Measurements from ENCODE around the gene ADPRHL1.

ADPRHL1 gene

DNA sequence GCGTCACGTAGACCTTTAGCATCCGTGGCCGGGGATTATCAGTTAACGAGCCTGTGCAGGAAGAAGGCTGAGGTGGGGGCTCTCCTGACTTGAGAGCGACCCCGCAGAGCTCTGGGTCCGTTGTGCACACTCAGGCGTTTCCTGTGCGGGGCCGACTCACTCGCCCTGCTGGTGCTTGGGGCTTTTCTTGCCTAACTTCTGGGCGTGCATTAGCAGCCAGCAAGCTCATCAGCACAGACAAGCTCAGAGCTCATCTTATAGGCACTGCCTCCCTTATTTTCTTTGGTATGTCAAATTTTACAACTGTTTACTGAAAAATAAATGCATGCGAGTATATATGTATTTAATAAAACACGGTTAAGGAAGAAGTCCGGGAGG lies 23.7 kb downstream of the ADPRHL1 start:
- H3K4me1 ChIP-seq, result peaks cover 28 to 95% (median 85%) of the 10 kb centered on the region in 10 experiments
- H3K9ac ChIP-seq, result peak overlapping the region in 1 of 11 experiments; percentile 73; a peak in 2 of 22 replicates
- H3K4me2 ChIP-seq, result peak overlapping the region in 9 of 11 experiments; percentile 24 to 98 (median 92); a peak in 18 of 22 replicates
- TF ChIP-seq Cebpa-rat (IDR thresholded peaks at IDR 0.05), result no peak
- H3K4me3 ChIP-seq, result no peak overlapping the region
- H3K27me3 ChIP-seq, result peaks cover 0 to 61% (median 0%) of the 10 kb centered on the region in 11 experiments; a peak in 7 of 22 replicates
- H3K36me3 ChIP-seq, result no peaks in the 10 kb centered on the region
- no peaks in the 10 kb centered on the region; a peak in 1 of 22 replicates for H4K20me1 ChIP-seq
- H3K27ac ChIP-seq, result peak overlapping the region in 2 of 11 experiments; percentile 79; a peak in 2 of 22 replicates
- H3K9me3 ChIP-seq (replicated peaks in 1 of 11), result no peaks in the 10 kb centered on the region

DNA sequence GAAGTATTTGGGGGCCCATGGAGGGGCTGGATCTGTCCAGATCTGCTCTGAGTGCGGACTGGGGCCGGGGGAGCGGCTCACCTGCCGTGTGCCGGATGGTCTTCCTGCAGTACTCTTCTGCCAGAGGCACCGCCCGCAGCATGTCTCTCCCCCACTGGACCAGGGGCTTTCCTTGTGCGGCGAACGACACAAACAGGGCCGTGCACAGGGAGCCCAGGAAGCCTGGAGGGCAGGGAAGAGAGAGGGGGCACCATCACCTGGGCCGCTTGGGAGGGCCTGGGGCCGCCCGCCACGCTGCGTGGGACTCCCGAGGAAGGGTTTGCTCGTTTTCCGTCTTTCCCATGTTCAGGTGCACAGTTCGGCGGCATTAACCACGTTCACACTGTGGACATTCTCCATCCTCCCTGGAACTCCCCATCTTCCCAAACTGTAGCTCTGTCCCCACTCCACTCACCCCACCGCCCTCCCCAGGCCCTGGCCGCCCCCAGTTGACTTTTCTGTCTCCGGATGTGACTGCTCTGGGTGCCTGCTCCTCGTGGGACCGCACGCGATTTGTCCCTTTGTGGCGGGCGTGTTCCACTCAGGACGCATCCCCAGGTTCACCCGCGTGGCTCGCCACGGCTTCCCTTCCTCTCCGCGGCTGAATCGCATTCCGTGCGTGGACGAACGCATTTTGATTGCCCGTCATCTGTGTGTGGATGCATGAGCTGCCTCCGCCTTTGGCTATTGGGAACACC lies 24.2 kb downstream of the ADPRHL1 start:
- no peaks in the 10 kb centered on the region for H3K9me3 ChIP-seq (replicated peaks in 1 of 11)
- TF ChIP-seq Cebpa-rat (IDR thresholded peaks at IDR 0.05), result no peak
- H4K20me1 ChIP-seq, result no peaks in the 10 kb centered on the region; a peak in 1 of 22 replicates
- no peaks in the 10 kb centered on the region for H3K36me3 ChIP-seq
- no peak overlapping the region for H3K4me3 ChIP-seq
- peak overlapping the region in 3 of 11 experiments; percentile 52 to 79 (median 79); a peak in 5 of 22 replicates for H3K27ac ChIP-seq
- H3K27me3 ChIP-seq, result peaks cover 0 to 64% (median 0%) of the 10 kb centered on the region in 11 experiments; a peak in 8 of 22 replicates
- H3K4me2 ChIP-seq, result peak overlapping the region in 9 of 11 experiments; percentile 75 to 98 (median 92); a peak in 18 of 22 replicates
- H3K9ac ChIP-seq, result peak overlapping the region in 3 of 11 experiments; percentile 38 to 76 (median 73); a peak in 3 of 22 replicates
- H3K4me1 ChIP-seq, result peaks cover 28 to 96% (median 87%) of the 10 kb centered on the region in 10 experiments

DNA sequence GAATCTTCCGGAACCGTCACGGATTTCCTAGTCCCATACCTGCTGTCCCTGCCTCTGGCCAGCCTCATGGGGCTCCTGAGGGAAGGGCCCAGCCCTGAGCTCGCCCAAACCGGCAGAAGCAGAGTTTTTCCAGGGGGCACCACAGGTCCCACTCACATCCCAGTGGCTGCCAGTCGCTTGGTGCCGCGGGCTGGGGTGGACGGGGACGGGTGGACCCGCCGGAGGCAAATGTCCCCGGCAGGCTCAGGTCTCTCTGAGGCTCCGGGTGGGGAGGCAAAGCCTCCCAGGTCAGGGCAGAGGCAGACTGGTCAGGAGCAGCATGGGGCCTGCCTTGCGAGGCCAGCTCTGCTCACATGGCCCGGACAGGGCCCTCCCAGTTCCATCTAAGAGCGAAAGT lies 24.8 kb downstream of the ADPRHL1 start:
- H3K36me3 ChIP-seq, result no peaks in the 10 kb centered on the region
- no peak for TF ChIP-seq Cebpa-rat (IDR thresholded peaks at IDR 0.05)
- H3K27me3 ChIP-seq, result peaks cover 0 to 65% (median 0%) of the 10 kb centered on the region in 11 experiments; a peak in 8 of 22 replicates
- peak overlapping the region in 10 of 11 experiments; percentile 6 to 98 (median 91); a peak in 18 of 22 replicates for H3K4me2 ChIP-seq
- H3K9ac ChIP-seq, result peak overlapping the region in 4 of 11 experiments; percentile 11 to 76 (median 56); a peak in 7 of 22 replicates
- peaks cover 28 to 96% (median 88%) of the 10 kb centered on the region in 10 experiments for H3K4me1 ChIP-seq
- peak overlapping the region in 3 of 11 experiments; percentile 52 to 79 (median 79); a peak in 5 of 22 replicates for H3K27ac ChIP-seq
- 0 out of 22 replicates have a peak, but pooled peaks cover 0 to 2% (median 0%) of the 10 kb centered on the region in 11 experiments for H4K20me1 ChIP-seq
- H3K9me3 ChIP-seq (replicated peaks in 1 of 11), result no peaks in the 10 kb centered on the region
- no peak overlapping the region for H3K4me3 ChIP-seq

DNA sequence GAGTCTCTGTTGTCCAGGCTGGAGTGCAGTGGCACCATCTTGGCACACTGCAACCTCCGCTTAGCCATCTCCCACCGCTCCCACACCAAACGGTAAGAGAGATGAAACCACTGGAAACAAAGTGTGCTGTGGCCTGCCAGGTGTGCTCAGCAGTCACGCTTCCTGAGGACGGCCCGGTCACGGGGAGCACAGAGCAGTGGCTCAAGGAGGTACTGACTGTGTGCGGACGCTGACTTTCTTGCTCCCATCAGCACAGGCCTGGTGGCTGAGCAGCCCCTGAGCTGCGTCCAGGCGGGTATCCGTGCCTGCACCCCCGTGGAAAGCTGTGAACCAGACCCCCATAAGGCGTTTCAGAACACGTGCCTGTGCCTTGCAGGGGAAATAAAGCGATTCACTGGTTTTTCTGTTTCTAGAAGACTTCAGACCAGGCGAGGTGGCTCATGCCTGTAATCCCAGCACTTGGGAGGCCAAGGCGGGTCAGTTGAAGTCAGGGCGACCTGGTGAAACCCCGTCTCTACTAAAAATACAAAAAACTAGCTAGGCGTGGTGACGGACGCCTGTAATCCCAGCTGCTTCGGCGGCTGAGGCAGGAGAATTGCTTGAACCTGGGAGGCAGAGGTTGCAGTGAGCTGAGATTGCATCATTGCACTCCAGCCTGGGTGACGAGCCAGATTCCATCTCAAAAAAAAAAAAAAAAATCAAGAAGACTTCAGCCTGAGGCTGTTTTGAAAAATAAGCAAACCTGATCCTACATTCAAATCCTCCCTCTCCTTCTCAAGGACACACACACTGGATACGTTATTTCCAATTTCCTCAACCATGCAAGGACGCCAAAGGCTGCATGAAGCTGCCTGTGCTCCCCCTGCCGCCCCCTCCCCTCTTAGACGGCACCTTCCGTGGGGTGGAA lies 25.5 kb downstream of the ADPRHL1 start:
- Histone ChIP-seq H3K27ac (peak overlapping the region in 4 of 11 experiments; percentile 72 to 79 (median 76); a peak in 6 of 22 replicates), H3K9ac (peak overlapping the region in 4 of 11 experiments; percentile 11 to 76 (median 56); a peak in 7 of 22 replicates), H4K20me1 (peaks cover 0 to 8% (median 0%) of the 10 kb centered on the region in 11 experiments; a peak in 3 of 22 replicates), H3K4me3 (no peak overlapping the region; a peak in 2 of 20 replicates), H3K4me1 (peaks cover 28 to 96% (median 88%) of the 10 kb centered on the region in 10 experiments), H3K36me3 (no peaks in the 10 kb centered on the region), H3K27me3 (peaks cover 0 to 65% (median 5%) of the 10 kb centered on the region in 11 experiments; a peak in 12 of 22 replicates), H3K9me3 (replicated peaks in 1 of 11) (no peaks in the 10 kb centered on the region), H3K4me2 (peak overlapping the region in 10 of 11 experiments; percentile 6 to 98 (median 91); a peak in 18 of 22 replicates)
- TF ChIP-seq Cebpa-rat (IDR thresholded peaks at IDR 0.05), result peak in 7 of 11 experiments; percentile 14 to 84 (median 42); a peak in 7 of 22 replicates

DNA sequence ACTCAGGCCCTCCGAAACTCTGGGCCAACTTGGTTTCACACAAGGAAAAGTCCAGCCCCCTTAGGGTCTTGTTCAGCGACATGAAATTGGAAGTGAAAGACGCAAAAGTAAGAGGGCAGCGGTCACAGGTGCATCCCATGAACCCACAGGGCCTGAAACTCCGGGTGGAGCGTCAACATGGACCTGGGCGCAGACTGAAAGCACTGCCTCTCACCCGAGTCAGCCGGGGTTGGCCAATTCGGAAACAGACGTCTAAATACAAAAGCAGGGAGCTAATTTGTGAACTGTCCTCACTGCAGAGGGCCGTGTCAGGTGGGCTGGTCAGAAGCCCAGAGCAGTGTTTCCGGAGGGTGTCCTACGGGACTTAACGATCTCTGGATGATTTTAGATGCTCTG lies 26.7 kb downstream of the ADPRHL1 start:
- no peaks in the 10 kb centered on the region for H3K36me3 ChIP-seq
- peak overlapping the region; percentile 58 to 98 (median 90) for H3K4me2 ChIP-seq
- H3K4me1 ChIP-seq, result peaks cover 32 to 96% (median 88%) of the 10 kb centered on the region in 10 experiments
- peak overlapping the region in 5 of 10 experiments; percentile 3 to 47 (median 28); a peak in 6 of 20 replicates for H3K4me3 ChIP-seq
- TF ChIP-seq Cebpa-rat (IDR thresholded peaks at IDR 0.05), result no peak
- no peaks in the 10 kb centered on the region for H3K9me3 ChIP-seq (replicated peaks in 1 of 11)
- H3K9ac ChIP-seq, result peak overlapping the region in 8 of 11 experiments; percentile 39 to 76 (median 56); a peak in 16 of 22 replicates
- peaks cover 0 to 11% (median 0%) of the 10 kb centered on the region in 11 experiments; a peak in 3 of 22 replicates for H4K20me1 ChIP-seq
- peak overlapping the region in 7 of 11 experiments; percentile 32 to 79 (median 72); a peak in 13 of 22 replicates for H3K27ac ChIP-seq
- peaks cover 0 to 74% (median 7%) of the 10 kb centered on the region in 11 experiments; a peak in 12 of 22 replicates for H3K27me3 ChIP-seq

DNA sequence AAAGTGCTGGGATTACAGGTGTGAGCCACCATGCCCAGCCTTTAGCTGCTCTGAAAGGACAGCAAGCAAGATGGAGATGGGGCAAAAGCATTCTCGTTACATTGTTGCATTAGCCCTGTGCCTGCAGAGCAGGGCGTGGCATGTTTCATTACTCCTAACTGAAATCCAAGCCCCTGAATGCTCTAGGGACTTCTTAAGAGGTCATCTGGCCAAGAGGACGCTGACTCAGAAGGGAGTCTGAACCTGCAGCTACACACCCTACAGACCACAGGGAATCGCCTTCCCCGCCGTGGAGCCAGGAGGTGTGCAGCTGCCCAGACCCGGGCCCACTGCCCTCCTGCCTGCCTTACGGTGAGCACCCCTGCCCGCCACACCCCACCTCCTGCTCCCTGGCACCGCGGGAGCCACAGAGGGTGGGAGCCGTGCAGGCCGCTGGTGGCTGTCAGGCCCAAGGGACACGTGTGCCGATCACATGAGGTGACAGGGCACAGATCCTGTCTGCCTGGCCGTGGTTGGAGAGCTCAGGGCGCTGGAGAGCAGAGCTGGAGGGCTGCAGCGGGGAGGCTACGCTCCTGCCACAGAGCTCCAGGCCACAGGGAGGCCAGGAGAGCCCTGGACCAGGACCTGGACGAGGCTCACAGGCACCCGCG lies 27.2 kb downstream of the ADPRHL1 start:
- Histone ChIP-seq H3K36me3 (no peaks in the 10 kb centered on the region), H4K20me1 (peaks cover 0 to 11% (median 0%) of the 10 kb centered on the region in 11 experiments; a peak in 3 of 22 replicates), H3K4me1 (peaks cover 36 to 95% (median 88%) of the 10 kb centered on the region in 10 experiments), H3K27ac (peak overlapping the region in 7 of 11 experiments; percentile 32 to 79 (median 72); a peak in 13 of 22 replicates), H3K9me3 (replicated peaks in 1 of 11) (no peaks in the 10 kb centered on the region), H3K4me2 (peak overlapping the region; percentile 58 to 98 (median 90)), H3K9ac (peak overlapping the region in 8 of 11 experiments; percentile 39 to 76 (median 56); a peak in 16 of 22 replicates), H3K27me3 (peaks cover 0 to 77% (median 7%) of the 10 kb centered on the region in 11 experiments; a peak in 12 of 22 replicates), H3K4me3 (peak overlapping the region in 5 of 10 experiments; percentile 3 to 47 (median 28); a peak in 6 of 20 replicates)
- no peak for TF ChIP-seq Cebpa-rat (IDR thresholded peaks at IDR 0.05)

DNA sequence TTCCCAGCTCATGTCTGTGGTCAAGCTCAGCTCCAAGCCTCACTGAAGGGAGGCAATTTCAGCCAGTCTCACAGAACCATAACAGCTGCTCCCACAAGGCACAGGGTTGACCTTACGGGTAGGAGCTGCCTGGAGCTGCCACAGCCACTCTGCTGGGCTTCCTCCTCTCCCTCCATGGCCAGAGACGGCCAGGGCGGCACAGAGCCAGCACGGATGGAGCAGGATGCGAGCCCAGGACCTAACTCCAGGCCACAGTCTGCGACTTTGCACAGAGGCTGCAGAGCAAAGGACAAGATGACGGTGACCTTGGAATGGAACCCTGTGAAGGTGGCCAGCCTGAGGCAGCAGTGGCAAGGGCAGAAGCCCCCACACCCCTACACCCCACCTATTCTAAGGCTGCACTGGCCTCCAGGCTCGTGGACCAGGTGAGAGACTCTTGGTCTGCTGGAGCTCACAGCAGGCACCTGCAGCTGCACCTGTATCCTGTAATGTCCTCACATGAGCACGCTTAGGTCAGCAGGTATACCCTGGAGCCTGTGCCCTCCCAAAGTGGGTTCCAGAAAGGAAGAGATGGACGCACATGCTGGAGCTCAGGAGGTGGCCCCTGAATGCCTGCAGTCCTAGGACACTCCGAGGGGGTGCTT lies 29.6 kb downstream of the ADPRHL1 start:
- H3K9me3 ChIP-seq (replicated peaks in 1 of 11), result no peaks in the 10 kb centered on the region; a peak in 1 of 22 replicates
- H3K27me3 ChIP-seq, result peaks cover under 1 to 63% (median 8%) of the 10 kb centered on the region in 11 experiments; a peak in 16 of 22 replicates
- peak overlapping the region in 9 of 11 experiments; percentile 77 to 96 (median 85); a peak in 18 of 22 replicates for H3K4me2 ChIP-seq
- no peak for TF ChIP-seq Cebpa-rat (IDR thresholded peaks at IDR 0.05)
- H4K20me1 ChIP-seq, result peaks cover 0 to 11% (median 0%) of the 10 kb centered on the region in 11 experiments; a peak in 3 of 22 replicates
- H3K4me3 ChIP-seq, result no peak overlapping the region
- H3K4me1 ChIP-seq, result peaks cover 36 to 83% (median 70%) of the 10 kb centered on the region in 10 experiments
- peak overlapping the region in 1 of 11 experiments; percentile 26; a peak in 2 of 22 replicates for H3K27ac ChIP-seq
- H3K36me3 ChIP-seq, result no peaks in the 10 kb centered on the region
- H3K9ac ChIP-seq, result peak overlapping the region in 4 of 11 experiments; percentile 20 to 61 (median 50); a peak in 2 of 22 replicates

All from BLaER1 treated with 17β-estradiol and CSF1 and Interleukin-3, amounts not matched to agents 10 nM and 100 nM (cell line).